ENCODE measurements around the gene TSPAN18. TPM values are rescaled to one million over a fixed set of nuclear protein-coding genes. Genes with fewer than 3 reads are reported as not detected.

TSPAN18 gene
- total RNA-seq, 1 donor from 2014 or later = 52.8 TPM

- Mint-ChIP-seq H3K4me1 (ENCODE audit: unreplicated experiment) (peaks cover 47% of the 10 kb centered on the region), H3K4me3 (no peak overlapping the region), H3K27ac (no peak overlapping the region), H3K36me3 (peaks cover 8% of the 10 kb centered on the region), H3K27me3 (no peaks in the 10 kb centered on the region), H3K9me3 (no peaks in the 10 kb centered on the region)
- DNase-seq (ENCODE audit: extremely low spot score, unreplicated experiment) = no peak
- no peak for TF ChIP-seq CTCF (conservative IDR thresholded peaks at IDR 0.05)
Measured at GRCh38 chr11:44859528-44859925, 132.8 kb downstream of the TSPAN18 start.

- Mint-ChIP-seq H3K9me3 (no peaks in the 10 kb centered on the region), H3K36me3 (peaks cover 8% of the 10 kb centered on the region), H3K4me3 (no peak overlapping the region), H3K4me1 (ENCODE audit: unreplicated experiment) (peaks cover 46% of the 10 kb centered on the region), H3K27ac (peak overlapping the region; percentile 44), H3K27me3 (no peaks in the 10 kb centered on the region)
- no peak for DNase-seq (ENCODE audit: extremely low spot score, unreplicated experiment)
- no peak for TF ChIP-seq CTCF (conservative IDR thresholded peaks at IDR 0.05)
Measured at GRCh38 chr11:44860346-44860745, 133.6 kb downstream of the TSPAN18 start.

GRCh38 chr11:44861849-44862557, 135.2 kb downstream of the TSPAN18 start:
- no peak for DNase-seq (ENCODE audit: extremely low spot score, unreplicated experiment)
- Mint-ChIP-seq H3K4me1 (ENCODE audit: unreplicated experiment) (peaks cover 41% of the 10 kb centered on the region), H3K9me3 (no peaks in the 10 kb centered on the region), H3K36me3 (peaks cover 8% of the 10 kb centered on the region), H3K27me3 (no peaks in the 10 kb centered on the region), H3K4me3 (no peak overlapping the region), H3K27ac (peak overlapping the region; percentile 88)
- no peak for TF ChIP-seq CTCF (conservative IDR thresholded peaks at IDR 0.05)

- no peak for TF ChIP-seq CTCF (conservative IDR thresholded peaks at IDR 0.05)
- DNase-seq (ENCODE audit: extremely low spot score, unreplicated experiment) = no peak
- peaks cover 43% of the 10 kb centered on the region for H3K4me1 Mint-ChIP-seq (ENCODE audit: unreplicated experiment)
- H3K9me3 Mint-ChIP-seq = no peaks in the 10 kb centered on the region
- peak overlapping the region; percentile 88 for H3K27ac Mint-ChIP-seq
- peaks cover 8% of the 10 kb centered on the region for H3K36me3 Mint-ChIP-seq
- no peak overlapping the region for H3K4me3 Mint-ChIP-seq
- H3K27me3 Mint-ChIP-seq = no peaks in the 10 kb centered on the region
Measured at GRCh38 chr11:44862558-44863101, 135.9 kb downstream of the TSPAN18 start.

GRCh38 chr11:44863231-44863630, 136.5 kb downstream of the TSPAN18 start:
- DNase-seq (ENCODE audit: extremely low spot score, unreplicated experiment) = no peak
- no peak for TF ChIP-seq CTCF (conservative IDR thresholded peaks at IDR 0.05)
- peaks cover 43% of the 10 kb centered on the region for H3K4me1 Mint-ChIP-seq (ENCODE audit: unreplicated experiment)
- H3K27me3 Mint-ChIP-seq = no peaks in the 10 kb centered on the region
- no peak overlapping the region for H3K4me3 Mint-ChIP-seq
- no peaks in the 10 kb centered on the region for H3K9me3 Mint-ChIP-seq
- peaks cover 8% of the 10 kb centered on the region for H3K36me3 Mint-ChIP-seq
- H3K27ac Mint-ChIP-seq = peak overlapping the region; percentile 88

Measured in type B pancreatic cell (in vitro differentiated cells).